Keratinocyte (primary cell): ENCODE measurements around the gene MRPL52. TPM values are rescaled to one million over a fixed set of nuclear protein-coding genes. Genes with fewer than 3 reads are reported as not detected.

Source experiments
- DNase-seq: peaks from one replicate; pipeline ENCODE4 v3.0.0-alpha.2; 2011; ENCODE audit warnings: low read depth, missing footprints, low spot score
- FAIRE-seq: peaks from 2 replicates; lab custom pipeline; 2011; peaks lifted over from hg19 to GRCh38; lab: Jason Lieb, UNC
- H2AFZ ChIP-seq: 2 replicates; pipeline ENCODE4 v1.6.0; 2012; ENCODE audit warnings: low read length, control low read depth, inconsistent platforms; ENCODE audit not compliant: control insufficient read depth
- H3K27ac ChIP-seq: 2 replicates; pipeline ENCODE4 v1.5.1; 2011; ENCODE audit warnings: low read length; ENCODE audit not compliant: control insufficient read depth, insufficient read depth
- H3K27me3 ChIP-seq: 3 replicates; pipeline ENCODE4 v1.6.0; 2011; ENCODE audit warnings: low read length; ENCODE audit not compliant: control insufficient read depth, insufficient read depth; ENCODE audit errors: extremely low read depth
- H3K36me3 ChIP-seq, 2 experiments: 2 replicates in 1 of 2; 3 replicates in 1 of 2; pipeline ENCODE4 v1.5.1; 2011; ENCODE audit warnings: low read length in 2 of 2, mild to moderate bottlenecking in 1 of 2; ENCODE audit not compliant: control insufficient read depth in 2 of 2, insufficient read depth in 2 of 2; ENCODE audit errors: extremely low read depth in 1 of 2
- H3K4me1 ChIP-seq: 3 replicates; pipeline ENCODE4 v1.5.1; 2011; ENCODE audit warnings: low read length; ENCODE audit not compliant: control insufficient read depth, insufficient read depth; ENCODE audit errors: extremely low read depth
- H3K4me2 ChIP-seq: 3 replicates; pipeline ENCODE4 v1.6.0; 2011; ENCODE audit warnings: low read depth, low read length; ENCODE audit not compliant: control insufficient read depth, insufficient read depth; ENCODE audit errors: extremely low read depth
- H3K4me3 ChIP-seq, 3 experiments: fragments of 200-600 bp in 1 of 3; sonication (generic) in 1 of 3; 2 replicates in 2 of 3; 3 replicates in 1 of 3; pipeline ENCODE4 v1.5.1; 2011 to 2016; ENCODE audit warnings: low read length in 3 of 3, mild to moderate bottlenecking in 3 of 3, control low read depth in 2 of 3, inconsistent platforms in 1 of 3, low read depth in 1 of 3, mixed read lengths in 1 of 3, mixed run types in 1 of 3, moderate library complexity in 1 of 3; ENCODE audit not compliant: control insufficient read depth in 2 of 3, insufficient read depth in 2 of 3; ENCODE audit errors: extremely low read depth in 1 of 3
- H3K79me2 ChIP-seq: 2 replicates; pipeline ENCODE4 v1.6.0; 2012; ENCODE audit warnings: low read length; ENCODE audit not compliant: control insufficient read depth, insufficient read depth
- H3K9ac ChIP-seq: 3 replicates; pipeline ENCODE4 v1.6.0; 2011; ENCODE audit warnings: low read length; ENCODE audit not compliant: control insufficient read depth, insufficient read depth; ENCODE audit errors: extremely low read depth
- H3K9me1 ChIP-seq: 3 replicates; pipeline ENCODE4 v1.6.0; 2011; ENCODE audit warnings: low read length; ENCODE audit not compliant: control insufficient read depth, insufficient read depth; ENCODE audit errors: extremely low read depth
- H3K9me3 ChIP-seq: 2 replicates; pipeline ENCODE4 v1.5.1; 2012; ENCODE audit warnings: low read depth, low read length; ENCODE audit not compliant: control insufficient read depth
- H4K20me1 ChIP-seq: 3 replicates; pipeline ENCODE4 v1.6.0; 2011; ENCODE audit warnings: low read length; ENCODE audit not compliant: control insufficient read depth, insufficient read depth; ENCODE audit errors: extremely low read depth
- EZH2 ChIP-seq: IDR thresholded peaks from one replicate; pipeline ENCODE4 v1.6.1; 2012; ENCODE audit warnings: inconsistent platforms, mild to moderate bottlenecking, low read length, moderate library complexity
- dilution Hi-C: fragments of 300-500 bp; cut with MboI; formaldehyde crosslinking; loops from one replicate; pipeline ENCODE4 v1.7.0; 2020; ENCODE audit warnings: low sequenced_read_pairs; ENCODE audit not compliant: extremely low pct_ligation_motif_present
- polyA plus RNA-seq, 5 experiments: library from polyadenylated mRNA; depleted of rRNA in 3 of 5; stranded (reverse) in 3 of 5; stranded (forward) in 1 of 5; unstranded in 1 of 5; fragments of >200 nt; gene quantifications; 1 replicate in 1 of 5; 2 replicates in 3 of 5; 3 replicates in 1 of 5; pipeline versions ENCODE4 v1.2.1 to v1.2.3, GENCODE V29; 2011 to 2012; ENCODE audit warnings: missing spikeins in 2 of 5, low read depth in 1 of 5, low replicate concordance in 1 of 5
- TF ChIP-seq, protein P1 (sequence below), 3 experiments: IDR thresholded peaks in 1 of 3; conservative IDR thresholded peaks in 1 of 3; optimal IDR thresholded peaks in 1 of 3; 2 replicates in 2 of 3; 3 replicates in 1 of 3; pipeline versions ENCODE3 to v1.5.1; 2011; ENCODE audit warnings: low read length in 3 of 3, mild to moderate bottlenecking in 3 of 3, moderate library complexity in 2 of 3, control low read depth in 1 of 3, inconsistent platforms in 1 of 3; ENCODE audit not compliant: insufficient read depth in 2 of 3; ENCODE audit errors: extremely low read depth in 1 of 3

MRPL52 gene
- polyA plus RNA-seq, 1 donor (not counting 4 experiments of a cell fraction or from before 2014, with no cell fraction given): 104 TPM

DNA sequence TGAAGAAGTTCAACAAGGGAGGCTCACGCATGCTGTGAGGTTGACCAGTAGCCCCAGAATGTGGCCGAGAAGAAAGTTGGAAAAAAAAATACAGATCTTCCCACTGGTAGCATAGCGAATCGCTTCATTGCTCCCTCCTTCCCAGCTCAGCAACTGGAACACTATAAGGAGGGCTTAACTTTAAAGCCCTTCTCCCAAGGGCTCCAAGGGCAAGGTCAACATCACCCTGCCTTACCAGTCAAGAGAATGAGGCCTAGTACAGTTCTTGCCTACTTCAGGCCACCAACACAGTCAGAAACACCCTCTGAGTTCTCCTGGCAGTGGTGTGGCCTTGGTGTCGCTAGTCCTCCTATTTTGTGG is 48.8 kb upstream of the MRPL52 start:
- no peaks in the 10 kb centered on the region for H3K9me1 ChIP-seq
- dilution Hi-C loops: no loop called here
- no peak overlapping the region for H3K9ac ChIP-seq
- H3K4me1 ChIP-seq: no peaks in the 10 kb centered on the region
- TF ChIP-seq, protein P1, sequence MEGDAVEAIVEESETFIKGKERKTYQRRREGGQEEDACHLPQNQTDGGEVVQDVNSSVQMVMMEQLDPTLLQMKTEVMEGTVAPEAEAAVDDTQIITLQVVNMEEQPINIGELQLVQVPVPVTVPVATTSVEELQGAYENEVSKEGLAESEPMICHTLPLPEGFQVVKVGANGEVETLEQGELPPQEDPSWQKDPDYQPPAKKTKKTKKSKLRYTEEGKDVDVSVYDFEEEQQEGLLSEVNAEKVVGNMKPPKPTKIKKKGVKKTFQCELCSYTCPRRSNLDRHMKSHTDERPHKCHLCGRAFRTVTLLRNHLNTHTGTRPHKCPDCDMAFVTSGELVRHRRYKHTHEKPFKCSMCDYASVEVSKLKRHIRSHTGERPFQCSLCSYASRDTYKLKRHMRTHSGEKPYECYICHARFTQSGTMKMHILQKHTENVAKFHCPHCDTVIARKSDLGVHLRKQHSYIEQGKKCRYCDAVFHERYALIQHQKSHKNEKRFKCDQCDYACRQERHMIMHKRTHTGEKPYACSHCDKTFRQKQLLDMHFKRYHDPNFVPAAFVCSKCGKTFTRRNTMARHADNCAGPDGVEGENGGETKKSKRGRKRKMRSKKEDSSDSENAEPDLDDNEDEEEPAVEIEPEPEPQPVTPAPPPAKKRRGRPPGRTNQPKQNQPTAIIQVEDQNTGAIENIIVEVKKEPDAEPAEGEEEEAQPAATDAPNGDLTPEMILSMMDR (optimal IDR thresholded peaks at IDR 0.05 in 1 of 3, IDR thresholded peaks at IDR 0.05 in 1 of 3, conservative IDR thresholded peaks at IDR 0.05 in 1 of 3; ENCODE audit: extremely low read depth in 1 of 3, insufficient read depth in 2 of 3, low read length in 3 of 3): no peak
- no peak for TF ChIP-seq EZH2
- H3K27ac ChIP-seq: no peak overlapping the region
- no peak overlapping the region for H2AFZ ChIP-seq
- H3K9me3 ChIP-seq: no peaks in the 10 kb centered on the region
- H4K20me1 ChIP-seq: no peaks in the 10 kb centered on the region
- no peak for DNase-seq
- no peaks in the 10 kb centered on the region for H3K27me3 ChIP-seq
- H3K36me3 ChIP-seq: no peaks in the 10 kb centered on the region
- H3K79me2 ChIP-seq: no peaks in the 10 kb centered on the region
- FAIRE-seq: no peak
- no peak overlapping the region for H3K4me2 ChIP-seq
- H3K4me3 ChIP-seq: no peak overlapping the region

DNA sequence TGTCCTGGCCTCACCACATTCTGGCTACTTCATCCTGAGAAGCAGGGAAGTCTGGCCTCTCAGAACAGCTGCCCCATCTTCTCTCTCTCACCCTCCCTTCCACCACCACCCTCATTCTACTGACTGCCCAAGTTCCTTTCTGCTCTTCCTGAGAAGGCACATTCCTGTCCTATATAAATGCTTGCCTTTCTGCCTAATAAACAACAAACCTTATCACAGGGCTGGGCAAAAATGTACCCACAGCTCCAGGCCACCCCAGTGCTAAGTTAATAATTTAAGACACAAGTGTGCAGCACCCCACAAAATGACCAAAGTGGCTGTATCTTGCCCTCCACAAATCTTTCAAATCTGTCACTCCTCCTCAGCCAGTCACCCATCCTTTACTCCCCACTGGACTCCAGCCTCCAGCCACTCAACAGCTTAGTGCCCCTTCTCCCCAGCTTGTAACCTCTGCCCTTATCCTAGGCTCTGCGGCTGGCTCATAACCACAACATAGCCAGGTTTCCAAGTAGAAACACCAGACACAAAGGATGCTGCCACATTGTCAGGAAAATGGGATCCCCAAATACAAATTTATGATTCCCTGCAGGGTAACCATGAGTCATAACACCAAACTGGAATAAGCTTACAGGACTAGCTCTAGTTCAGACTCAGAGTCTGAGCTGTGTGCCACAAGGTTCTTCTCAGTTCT is 48.2 kb upstream of the MRPL52 start:
- FAIRE-seq (peak; percentile 57), DNase-seq (no peak)
- dilution Hi-C loops: no loop called here
- Histone ChIP-seq H3K4me2 (no peak overlapping the region), H3K9me1 (no peaks in the 10 kb centered on the region), H3K4me1 (no peaks in the 10 kb centered on the region), H3K27ac (no peak overlapping the region), H3K4me3 (no peak overlapping the region), H3K27me3 (no peaks in the 10 kb centered on the region), H4K20me1 (no peaks in the 10 kb centered on the region), H3K79me2 (no peaks in the 10 kb centered on the region), H3K9me3 (no peaks in the 10 kb centered on the region), H3K36me3 (no peaks in the 10 kb centered on the region), H3K9ac (no peak overlapping the region), H2AFZ (no peak overlapping the region)
- TF ChIP-seq, protein P1 (optimal IDR thresholded peaks at IDR 0.05 in 1 of 3, IDR thresholded peaks at IDR 0.05 in 1 of 3, conservative IDR thresholded peaks at IDR 0.05 in 1 of 3; ENCODE audit: extremely low read depth in 1 of 3, insufficient read depth in 2 of 3, low read length in 3 of 3): no peak
- TF ChIP-seq EZH2: no peak
